GM21723 (cell line): Measurements from ENCODE around the gene KIFAP3.
"Not testable (repeated sequence)": the region's sequence is repeated elsewhere in the genome, so short reads cannot be mapped to it uniquely, and the experiment has no call there.

Experiments
- ATAC-seq: cut with Tn5 transposase; IDR thresholded peaks from one replicate; pipeline ENCODE4 v1.9.1; 2021; ENCODE audit warnings: mild to moderate bottlenecking, moderate library complexity; ENCODE audit not compliant: unreplicated experiment

KIFAP3 gene

DNA sequence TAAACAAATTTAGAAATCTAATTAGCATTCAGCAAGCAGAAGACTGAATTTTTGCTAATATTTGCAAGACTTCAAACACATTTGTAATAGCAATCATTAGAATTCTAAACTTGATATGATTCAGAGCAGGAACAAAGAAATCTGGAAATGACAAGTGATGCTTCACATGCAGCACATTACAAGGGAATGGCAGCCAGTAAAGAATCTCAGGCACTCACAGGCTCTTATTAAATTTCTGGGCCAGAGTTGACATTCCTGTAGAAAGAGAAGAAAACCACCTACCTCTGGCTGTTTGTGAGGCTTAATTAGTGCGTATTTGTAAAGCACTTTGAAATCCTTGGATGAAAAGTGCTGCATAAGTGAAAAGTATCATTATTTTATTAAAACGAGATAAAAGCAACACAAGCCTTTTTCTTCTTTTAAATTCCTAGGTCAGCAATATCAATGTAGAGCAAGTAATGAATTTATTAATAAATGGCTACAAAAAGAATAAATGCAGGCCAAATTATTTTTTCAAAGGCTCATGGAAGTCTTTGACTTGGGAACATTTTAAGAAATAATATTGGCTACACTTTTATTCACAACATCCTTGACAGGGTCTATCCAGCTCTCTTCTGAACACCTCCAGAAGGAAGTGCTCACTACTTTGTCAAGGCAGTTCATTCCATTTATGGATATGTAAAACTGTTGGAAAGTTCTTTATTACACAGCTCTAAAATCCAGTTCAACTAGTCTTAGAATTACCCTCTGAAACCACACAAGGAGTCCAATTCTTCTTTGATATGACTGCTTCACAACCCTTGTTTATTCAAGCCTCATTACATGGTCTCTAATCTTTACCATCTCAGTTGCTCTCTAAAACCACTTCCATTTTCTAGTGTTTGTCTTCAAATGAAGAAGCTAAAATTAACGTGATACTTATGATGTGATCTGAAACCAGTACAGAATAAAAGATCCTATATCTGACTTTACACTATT, 148.7 kb downstream of the KIFAP3 start:
- ATAC-seq = peak; percentile 74

DNA sequence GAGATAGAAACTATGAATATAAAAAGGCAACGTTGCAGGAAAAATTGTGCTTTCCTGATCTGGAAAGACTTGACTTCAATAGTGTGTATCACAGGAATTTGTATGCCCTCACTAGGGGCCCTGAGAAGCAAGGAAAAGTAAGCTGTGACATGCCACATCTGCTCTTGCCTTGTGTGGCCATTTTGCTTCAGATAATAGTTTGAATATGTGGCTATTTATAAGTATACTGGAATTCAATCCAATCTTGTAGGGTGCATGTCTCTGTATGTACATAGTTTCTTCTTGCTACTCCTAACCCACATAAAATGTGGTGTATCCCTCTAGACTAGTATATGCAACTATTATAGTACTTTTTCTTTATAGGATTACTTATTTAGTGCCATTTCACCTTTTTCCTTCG, 149.7 kb downstream of the KIFAP3 start:
- ATAC-seq = no peak

DNA sequence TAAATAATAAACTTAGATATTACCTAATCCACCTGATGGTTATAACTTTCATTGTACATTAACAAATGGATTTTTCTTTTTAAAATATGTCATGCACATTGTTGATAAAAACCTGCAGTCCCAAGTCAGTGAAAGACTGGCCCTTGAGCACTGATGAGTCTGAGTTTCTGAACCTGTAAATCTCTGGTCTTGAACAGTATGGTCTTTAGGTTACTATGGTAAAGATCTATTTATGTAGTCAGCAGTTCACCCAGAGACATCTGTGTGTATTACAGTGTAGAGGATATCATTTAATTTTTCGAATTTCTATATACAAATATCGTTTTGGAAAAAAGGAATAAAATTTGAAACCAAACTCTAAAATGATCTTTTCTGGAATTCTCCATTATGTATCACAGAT, 150.4 kb downstream of the KIFAP3 start:
- no peak for ATAC-seq

DNA sequence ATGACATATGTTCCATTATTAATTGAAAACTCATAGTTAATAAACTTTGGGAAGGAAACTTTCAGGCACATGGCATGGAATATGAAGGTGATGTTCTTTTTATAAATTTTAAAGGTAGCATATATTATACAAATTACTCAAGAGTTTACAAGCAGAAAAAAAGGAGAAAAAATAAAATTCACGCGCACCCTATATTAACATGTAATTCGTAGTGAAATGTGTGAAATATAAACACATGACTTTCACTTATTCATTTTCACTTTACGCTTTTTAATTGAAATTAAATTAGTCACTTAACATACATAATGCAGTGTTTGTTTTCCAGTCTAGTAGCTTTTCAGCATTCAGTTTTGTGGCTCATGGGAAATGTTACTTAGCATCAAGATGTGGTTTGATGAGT, 153.4 kb downstream of the KIFAP3 start:
- ATAC-seq = no peak

DNA sequence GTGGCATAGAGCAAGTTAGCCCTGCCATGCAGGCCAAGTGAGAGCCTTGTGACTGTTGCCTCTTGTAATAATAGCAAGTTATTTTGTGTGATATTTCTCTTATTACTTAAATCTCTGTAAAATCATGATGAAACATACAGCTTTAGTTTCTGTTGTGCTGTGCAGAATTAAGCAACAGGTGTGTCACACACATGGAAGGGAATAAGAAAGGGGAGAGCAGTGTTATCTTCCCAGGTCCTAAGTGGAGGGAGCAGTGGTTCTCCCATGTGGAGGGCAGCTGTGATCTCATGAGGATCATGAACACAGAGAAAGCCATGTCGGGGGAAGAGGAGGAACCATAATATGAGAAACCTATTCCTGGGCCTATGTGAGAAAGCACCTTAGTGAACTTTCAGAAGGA, 155.6 kb downstream of the KIFAP3 start:
- no peak for ATAC-seq

DNA sequence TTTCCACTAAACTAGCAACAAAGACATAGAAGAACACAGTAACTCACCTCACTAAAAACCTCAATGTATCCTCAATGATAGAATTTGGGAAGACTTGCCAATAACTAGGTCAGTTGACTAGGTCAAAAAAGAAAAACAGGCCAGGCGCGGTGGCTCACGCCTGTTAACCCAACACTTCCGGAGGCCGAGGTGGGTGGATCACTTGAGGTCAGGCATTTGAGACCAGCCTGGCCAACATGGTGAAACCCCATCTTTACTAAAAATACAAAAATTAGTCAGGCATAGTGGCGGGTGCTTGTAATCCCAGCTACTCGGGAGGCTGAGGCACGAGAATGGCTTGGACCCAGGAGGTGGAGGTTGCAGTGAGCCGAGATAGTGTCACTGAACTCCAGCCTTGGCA, 156.3 kb downstream of the KIFAP3 start:
- not testable (repeated sequence) for ATAC-seq

DNA sequence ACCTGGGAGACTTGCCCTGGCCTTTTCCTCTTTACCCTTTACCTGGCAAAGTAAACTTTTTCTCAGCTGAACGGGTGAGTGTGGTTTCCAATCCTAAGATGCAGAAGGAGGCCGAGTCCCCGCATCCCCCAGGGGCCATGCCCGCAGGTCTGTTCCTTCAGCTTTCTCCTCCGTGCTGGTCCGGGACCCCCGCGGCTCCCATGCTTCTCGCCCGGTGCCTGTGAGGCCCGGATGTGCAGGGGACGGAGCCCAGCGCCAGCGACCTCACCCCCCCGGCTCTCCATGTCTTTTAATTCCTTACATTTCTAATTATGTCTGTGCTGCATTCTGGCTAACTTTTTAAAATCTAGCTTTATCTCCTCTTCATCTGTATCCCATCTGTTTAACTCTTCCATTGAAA, 159.3 kb downstream of the KIFAP3 start:
- no peak for ATAC-seq

DNA sequence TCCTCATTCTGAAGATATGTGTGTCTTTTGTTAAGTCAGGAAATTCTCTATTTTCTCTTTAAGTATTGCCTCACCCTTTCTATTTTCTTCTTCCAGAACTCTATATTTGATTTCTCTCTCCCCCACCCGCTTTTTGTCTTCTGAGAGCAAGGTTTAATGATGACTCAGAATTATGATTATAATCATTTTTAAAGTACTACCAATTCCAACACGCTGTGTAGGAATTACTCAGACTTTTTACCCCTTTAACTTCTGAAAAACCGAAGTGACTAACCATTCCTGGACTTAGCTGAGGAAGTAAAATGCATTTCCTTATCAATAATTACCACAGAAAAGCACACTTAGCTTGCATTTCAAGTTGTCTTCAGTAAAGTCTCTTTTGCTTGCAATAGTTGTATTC, 160.0 kb downstream of the KIFAP3 start:
- ATAC-seq = no peak

DNA sequence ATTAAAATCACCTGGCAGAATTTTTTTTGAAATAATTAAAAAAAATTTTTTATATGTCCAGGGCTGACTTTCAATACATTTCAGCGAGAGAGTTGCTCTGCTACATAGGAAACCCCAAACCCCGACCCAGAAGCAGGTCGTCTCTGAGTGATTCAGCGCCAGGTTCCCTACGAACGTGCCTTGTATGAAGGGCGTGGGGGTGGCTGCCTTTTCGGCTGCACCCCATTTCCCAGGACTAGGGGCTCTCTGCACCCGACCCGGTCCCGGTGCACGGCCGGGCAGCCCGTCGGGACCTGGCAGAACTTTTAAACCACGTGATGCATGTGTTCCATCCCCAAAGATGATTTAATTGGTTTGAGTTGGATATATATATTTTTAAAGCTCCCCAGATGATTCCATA, 165.0 kb downstream of the KIFAP3 start:
- no peak for ATAC-seq

DNA sequence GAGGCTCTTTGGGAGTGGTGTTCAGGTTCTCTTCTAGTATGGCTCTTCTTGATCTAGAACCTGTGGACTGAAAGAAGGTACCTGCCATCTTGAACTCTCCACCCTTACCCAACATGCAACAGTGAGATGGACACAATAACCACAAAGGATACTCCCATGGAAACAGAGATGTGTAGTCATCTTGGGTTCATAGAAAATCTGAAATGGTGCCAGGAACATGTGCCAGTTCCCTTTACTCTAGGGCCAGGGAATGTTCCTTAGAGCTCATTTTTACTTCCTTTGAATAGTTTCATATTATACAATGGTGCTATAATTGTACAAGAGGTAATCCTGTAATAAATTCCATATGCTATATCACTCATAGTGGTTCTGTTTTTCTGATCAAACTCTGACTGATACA, 167.6 kb downstream of the KIFAP3 start:
- no peak for ATAC-seq

DNA sequence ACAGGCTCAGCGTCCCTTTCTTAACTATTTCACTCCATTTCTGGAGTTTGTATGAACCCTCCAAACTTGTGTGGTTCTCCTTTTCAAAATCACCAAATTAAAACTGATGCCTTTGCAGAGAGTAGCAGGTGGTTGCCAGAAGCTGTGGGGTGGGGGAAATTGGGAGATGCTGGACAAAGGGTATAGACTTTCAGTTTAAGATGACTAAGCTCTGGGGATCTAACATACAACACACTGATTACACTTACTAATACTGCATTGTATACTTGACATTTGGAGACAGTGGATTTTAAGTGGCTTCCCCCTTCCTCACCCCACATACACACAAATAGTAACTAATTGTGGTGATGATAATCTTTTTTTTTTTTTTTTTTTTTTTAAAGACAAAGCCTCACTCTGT, 169.7 kb downstream of the KIFAP3 start:
- ATAC-seq = no peak

DNA sequence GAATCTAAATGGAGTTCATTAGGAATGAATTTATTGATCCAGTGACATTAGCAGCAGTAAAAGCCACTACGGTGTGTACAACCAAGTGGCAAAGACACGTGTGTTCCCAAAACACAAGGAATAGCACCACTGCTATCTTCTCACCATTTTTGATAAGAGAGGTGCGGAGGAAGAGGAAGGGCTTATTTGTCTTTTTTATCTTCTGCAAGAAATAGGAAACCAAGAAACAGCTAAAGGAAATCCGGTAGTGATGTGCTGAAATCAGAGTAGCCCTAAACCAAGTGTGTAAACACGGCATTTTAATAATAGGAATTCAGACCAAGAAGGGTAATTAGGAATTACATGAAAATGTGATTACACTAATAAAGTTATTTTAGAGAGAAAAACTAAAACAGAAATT, 171.7 kb downstream of the KIFAP3 start:
- ATAC-seq = no peak

DNA sequence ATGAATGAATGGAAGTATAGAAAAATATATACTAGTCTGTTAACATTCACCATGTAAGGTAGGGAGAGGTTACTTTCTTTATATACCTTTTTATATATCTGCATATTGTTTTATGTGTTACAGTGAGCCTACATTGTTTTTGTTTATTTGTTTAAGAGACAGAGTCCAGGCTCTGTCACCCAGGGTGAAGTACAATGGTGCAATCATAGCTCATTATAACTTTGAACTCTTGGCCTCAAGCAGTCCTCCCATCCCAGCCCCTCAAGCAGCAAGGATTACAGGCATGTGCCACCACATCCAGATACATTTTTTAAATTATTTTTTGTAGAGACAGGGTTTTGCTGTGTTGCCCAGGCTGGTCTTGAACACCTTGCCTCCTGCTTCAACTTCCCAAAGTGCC, 173.4 kb downstream of the KIFAP3 start:
- ATAC-seq = no peak

DNA sequence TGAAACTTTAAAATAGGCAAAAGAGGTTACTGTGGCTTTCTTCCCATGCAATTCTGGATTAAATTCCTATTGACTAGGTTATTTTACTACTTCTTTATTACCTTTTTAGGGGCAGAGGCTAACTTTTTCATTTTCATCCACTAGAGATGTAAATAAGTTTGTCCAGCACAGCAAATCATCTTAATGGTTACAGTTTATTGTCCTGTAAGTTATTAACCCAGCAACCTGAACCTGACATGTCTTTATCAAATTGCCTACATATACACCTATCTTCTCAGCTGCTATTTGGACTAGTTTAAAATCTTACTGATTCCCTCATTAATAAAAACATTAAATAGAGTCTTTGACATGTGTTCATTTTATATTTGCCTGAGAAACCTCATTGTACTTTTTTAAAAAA, 173.9 kb downstream of the KIFAP3 start:
- ATAC-seq = no peak

DNA sequence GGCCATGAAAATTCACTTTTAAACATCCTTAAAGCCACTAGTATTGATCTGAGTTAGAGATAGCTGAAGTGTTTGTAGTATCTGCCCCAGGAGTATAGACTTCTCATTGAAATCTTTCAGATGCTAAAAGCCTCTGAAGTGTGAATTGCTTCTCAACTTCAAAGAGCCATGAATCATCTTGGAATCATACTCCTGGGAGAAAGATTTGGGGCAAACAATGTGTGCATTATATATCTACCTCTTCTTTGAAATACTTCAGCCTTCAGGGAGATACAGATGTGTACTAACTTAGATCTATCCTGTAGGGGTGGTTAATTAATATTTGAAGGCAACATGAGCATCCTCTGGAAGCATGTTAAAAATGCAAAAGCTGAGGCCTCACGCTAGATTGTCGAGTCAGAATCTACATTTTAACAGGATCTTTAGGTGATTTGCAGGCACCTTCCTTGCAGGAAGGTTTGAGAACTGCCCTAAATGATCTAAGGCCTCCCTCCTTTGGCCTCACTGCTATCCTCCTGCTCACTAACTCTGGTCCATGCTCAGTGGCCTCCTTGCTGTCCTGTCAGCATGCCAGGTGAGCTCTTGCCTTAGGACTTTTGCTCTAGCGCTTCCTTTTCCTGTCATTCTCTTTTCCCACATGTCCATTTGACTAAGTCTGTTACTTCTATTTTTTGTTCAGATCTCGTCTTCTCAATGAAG, 174.8 kb downstream of the KIFAP3 start:
- no peak for ATAC-seq

DNA sequence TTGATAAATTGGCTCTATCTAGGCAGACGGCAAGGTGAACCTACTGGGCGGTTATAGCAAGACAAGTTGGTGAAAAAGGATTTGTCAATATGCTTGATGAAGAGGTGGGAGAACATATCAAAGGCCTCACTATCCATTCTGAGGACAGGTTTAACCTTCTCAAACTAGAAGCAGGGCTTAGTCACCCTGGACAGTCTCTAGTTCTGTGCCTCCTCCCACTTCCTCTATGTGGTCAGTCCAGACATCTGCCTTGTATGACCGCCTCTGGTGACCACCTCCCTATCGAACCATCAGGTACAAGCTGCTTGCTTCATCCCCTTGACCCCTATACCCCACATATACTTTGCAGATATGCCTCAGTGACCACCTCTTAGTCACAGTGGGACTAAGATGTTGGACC, 178.5 kb downstream of the KIFAP3 start:
- ATAC-seq = no peak

DNA sequence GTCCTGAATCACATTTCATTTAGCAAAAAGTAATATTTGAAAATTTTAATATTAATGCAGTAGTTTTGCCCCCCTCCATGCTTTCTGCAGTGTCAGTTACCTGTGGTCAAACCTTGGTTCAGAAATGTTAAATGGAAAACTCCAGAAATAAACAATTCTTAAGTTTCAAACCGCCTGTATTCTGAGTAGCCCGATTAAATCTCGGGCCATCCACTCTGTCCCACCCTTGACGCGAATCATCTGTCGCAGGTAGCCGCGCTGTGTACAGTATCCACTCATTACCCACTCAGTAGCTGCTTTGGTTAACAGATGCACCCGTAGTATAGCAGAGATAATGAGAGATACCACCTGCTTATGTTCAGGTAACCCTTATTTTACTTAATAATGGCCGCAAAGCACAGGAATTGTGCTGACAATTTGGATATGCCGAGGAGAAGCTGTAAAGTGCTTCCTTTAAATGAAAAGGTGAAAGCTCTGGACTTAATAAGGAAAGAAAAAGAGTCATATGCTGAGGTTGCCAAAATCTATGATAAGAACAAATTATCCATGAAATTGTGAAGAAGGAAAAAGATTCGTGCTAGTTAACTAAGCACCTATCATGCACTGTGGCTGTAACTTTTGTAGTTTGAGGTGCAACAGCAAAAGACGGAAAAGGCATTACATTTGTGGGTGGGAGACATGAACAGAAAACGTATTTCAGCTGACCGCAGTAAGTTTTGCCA, 179.9 kb downstream of the KIFAP3 start:
- no peak for ATAC-seq

DNA sequence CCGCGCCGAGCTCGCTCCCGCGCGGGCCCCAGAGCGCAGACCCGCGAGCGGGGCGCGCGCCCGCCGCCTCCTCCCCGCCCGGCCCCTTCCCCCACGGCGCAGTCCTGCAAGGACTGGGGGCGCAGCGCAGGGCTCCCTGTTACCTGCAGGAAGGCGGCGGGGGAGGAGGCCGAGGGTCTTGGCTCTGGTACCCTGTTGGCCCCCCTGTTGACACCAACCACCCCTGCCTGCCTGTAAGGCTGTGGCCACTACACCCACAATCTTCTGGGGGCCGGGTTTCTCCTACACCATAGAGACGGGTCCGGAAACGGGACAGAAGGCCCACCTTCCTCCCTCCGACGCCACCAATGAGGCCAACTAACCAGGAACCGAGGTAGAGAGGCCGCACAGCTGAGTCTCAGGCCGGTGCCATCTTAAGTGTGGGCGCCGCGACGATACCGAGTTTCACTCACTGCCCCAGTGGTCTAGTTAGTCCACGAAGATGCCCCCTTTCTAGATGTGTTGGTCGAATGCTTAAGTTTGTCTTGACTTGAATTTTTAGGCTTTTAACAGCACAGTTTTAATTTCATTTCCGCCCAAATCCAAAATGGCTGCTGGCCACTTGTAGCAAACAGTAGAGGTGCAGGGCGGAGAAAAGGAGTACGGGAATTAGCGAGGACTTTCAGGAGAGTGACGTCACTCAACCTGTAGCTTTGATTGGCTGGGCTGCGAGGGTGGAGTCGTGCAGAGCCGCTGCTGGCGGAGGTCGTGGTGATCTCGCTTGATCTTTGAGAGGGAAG, 180.7 kb downstream of the KIFAP3 start, which contains the start of gene SCYL3:
TSS of gene SCYL3 (minus strand) at position 252 of the 779 bp plus-strand sequence. CDS start 5,056 bp downstream, outside the sequence.
- peak; percentile 91 for ATAC-seq

DNA sequence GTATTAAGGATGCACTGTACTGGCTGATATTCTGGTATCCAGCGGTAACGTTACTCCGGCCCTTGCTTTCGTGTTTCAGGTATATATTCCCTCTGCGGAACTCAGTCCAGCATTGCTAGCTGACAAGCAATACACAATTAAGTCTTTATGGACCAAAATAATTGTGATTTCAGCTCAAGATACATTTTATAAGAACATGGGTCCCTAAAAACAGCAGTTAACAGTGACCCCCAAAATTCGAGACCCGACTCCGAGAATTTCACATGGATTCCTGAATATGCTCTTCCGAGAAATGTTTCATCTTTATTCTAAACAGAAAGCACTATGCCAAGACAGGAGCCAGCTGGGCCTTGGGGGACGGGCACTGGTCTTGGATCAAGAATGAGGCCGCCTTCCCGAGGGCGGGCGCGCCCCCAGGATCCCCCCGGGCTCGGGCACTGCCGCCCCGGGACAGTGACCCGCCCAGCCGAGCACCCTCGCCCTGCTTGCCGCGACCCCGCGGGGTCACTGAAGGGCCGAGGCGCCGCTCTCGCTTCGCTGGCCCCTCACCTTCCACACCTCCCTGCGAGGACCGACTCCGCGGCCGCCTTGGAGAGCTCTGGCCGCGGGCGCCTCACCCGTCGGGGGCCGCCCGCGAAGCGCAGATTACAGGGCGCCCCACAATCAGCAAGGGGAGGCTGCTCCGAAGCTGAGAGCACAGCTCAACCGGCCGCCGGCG, 181.4 kb downstream of the KIFAP3 start:
- ATAC-seq = peak; percentile 16
